GM13977 (cell line): Measurements from ENCODE around the gene PTPRG.

Experiments used
- DNase-seq: peaks from one replicate; pipeline ENCODE4 v3.0.0; 2012; ENCODE audit warnings: low spot score
- in situ Hi-C: fragments of 300-500 bp; cut with MboI; formaldehyde crosslinking; loops from one replicate; pipeline ENCODE4 v1.12.0; 2022; ENCODE audit warnings: low sequenced_read_pairs, low pct_unique_long_range_greater_than_20kb, mixed read lengths, inconsistent platforms; ENCODE audit not compliant: unreplicated experiment
- TF ChIP-seq, protein P1 (sequence below): IDR thresholded peaks from 2 replicates; pipeline ENCODE4 v1.5.1; 2012; ENCODE audit warnings: mild to moderate bottlenecking, control low read depth; ENCODE audit not compliant: insufficient read depth; ENCODE audit errors: extremely low read depth, missing control alignments

The PTPRG gene

GRCh38 chr3:62201438-62202035, 640.2 kb downstream of the PTPRG start:
- peak; percentile 66 for DNase-seq
- TF ChIP-seq, protein P1, sequence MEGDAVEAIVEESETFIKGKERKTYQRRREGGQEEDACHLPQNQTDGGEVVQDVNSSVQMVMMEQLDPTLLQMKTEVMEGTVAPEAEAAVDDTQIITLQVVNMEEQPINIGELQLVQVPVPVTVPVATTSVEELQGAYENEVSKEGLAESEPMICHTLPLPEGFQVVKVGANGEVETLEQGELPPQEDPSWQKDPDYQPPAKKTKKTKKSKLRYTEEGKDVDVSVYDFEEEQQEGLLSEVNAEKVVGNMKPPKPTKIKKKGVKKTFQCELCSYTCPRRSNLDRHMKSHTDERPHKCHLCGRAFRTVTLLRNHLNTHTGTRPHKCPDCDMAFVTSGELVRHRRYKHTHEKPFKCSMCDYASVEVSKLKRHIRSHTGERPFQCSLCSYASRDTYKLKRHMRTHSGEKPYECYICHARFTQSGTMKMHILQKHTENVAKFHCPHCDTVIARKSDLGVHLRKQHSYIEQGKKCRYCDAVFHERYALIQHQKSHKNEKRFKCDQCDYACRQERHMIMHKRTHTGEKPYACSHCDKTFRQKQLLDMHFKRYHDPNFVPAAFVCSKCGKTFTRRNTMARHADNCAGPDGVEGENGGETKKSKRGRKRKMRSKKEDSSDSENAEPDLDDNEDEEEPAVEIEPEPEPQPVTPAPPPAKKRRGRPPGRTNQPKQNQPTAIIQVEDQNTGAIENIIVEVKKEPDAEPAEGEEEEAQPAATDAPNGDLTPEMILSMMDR, result peak; percentile 65
- in situ Hi-C loops, result no loop called here

DNA sequence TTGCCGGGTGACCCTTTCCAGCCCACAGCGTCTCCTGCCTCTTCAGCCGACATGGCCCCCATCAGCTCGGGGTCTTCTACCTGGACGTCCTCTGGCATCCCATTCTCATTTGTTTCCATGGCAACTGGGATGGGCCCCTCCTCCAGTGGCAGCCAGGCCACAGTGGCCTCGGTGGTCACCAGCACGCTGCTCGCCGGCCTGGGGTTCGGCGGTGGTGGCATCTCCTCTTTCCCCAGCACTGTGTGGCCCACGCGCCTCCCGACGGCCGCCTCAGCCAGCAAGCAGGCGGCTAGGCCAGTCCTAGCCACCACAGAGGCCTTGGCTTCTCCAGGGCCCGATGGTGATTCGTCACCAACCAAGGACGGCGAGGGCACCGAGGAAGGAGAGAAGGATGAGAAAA, 641.8 kb downstream of the PTPRG start:
- TF ChIP-seq, protein P1, result no peak
- no peak for DNase-seq
- in situ Hi-C loops, result no loop called here

DNA sequence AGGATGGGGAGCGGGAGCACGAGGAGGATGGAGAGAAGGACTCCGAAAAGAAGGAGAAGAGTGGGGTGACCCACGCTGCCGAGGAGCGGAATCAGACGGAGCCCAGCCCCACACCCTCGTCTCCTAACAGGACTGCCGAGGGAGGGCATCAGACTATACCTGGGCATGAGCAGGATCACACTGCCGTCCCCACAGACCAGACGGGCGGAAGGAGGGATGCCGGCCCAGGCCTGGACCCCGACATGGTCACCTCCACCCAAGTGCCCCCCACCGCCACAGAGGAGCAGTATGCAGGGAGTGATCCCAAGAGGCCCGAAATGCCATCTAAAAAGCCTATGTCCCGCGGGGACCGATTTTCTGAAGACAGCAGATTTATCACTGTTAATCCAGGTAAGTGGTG, 642.2 kb downstream of the PTPRG start:
- in situ Hi-C loops, result no loop called here
- DNase-seq, result no peak
- TF ChIP-seq, protein P1, result no peak

- no peak for DNase-seq
- TF ChIP-seq, protein P1, result no peak
- in situ Hi-C loops, result no loop called here
These were observed 645.8 kb downstream of the PTPRG start for GRCh38 chr3:62207197-62207596.

DNA sequence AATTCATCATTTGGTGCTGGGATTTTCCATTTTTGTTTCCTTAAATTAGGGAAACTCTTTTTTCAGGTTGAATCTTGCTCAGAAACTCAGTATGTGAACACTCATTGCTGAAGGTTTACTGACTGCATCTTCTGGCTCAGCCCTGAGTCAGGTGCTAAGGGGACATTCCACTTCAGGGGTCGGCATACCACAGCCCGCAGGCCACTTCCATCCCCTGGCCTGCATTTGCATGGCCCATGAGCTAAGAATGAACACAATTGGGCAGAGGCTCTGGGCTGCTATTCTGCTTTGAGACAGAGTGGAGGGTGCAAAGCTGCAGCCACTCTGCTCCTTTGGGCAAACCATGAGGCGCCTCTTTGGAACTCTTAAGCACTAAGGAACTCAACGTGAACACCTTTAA, 647.0 kb downstream of the PTPRG start:
- in situ Hi-C loops, result no loop called here
- no peak for DNase-seq
- TF ChIP-seq, protein P1, result no peak

GRCh38 chr3:62209101-62209500, 647.7 kb downstream of the PTPRG start:
- TF ChIP-seq, protein P1, result no peak
- in situ Hi-C loops, result no loop called here
- no peak for DNase-seq
